Fibroblast of pulmonary artery (primary cell): Measurements from ENCODE around the gene SELENON.
"Not testable (repeated sequence)": the region's sequence is repeated elsewhere in the genome, so short reads cannot be mapped to it uniquely, and the experiment has no call there.

Experiments used
- DNase-seq: peaks from one replicate; pipeline ENCODE4 v3.0.0-alpha.2; 2010; ENCODE audit warnings: low read depth
- H3K4me3 ChIP-seq: replicated peaks from 2 replicates; pipeline ENCODE4 v1.5.1; 2011; ENCODE audit warnings: low read depth, mild to moderate bottlenecking, control low read depth, low read length, moderate library complexity
- CTCF ChIP-seq: IDR thresholded peaks from 2 replicates; pipeline ENCODE4 v1.5.1; 2011; ENCODE audit warnings: mild to moderate bottlenecking, control low read depth, low read length, inconsistent platforms; ENCODE audit errors: missing control alignments

SELENON gene

DNA sequence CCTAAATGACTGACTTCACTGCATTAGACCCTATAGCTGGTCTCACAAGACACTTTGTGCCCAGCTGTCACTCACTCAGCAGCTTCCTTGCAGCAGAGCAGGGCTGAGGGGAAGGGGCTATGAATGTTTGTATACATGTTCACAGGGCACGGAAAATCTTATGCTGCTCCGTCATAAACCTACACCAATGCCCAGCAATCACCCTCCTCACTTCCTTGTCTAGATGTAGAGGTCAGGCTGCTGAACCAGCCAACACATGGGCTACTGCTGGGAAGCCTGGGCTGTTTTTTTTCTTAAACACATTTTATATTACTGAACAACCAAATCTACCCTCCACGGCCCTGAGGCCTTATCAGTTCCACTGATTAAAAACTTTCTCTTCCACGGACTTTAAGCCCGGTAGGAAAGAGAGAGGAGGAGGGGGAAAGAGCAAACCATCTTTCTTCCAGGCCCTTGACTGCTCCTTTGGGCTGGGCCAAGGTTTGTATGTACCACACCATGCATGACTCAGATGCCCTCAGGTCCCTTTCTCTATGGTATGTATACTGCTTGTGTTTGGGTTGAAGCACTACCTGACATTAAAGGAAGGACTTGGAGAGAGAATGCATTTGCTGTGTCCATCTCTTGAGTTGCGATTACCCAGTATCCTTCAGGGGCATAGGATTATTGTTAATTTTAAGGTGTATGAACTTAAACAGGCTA lies 32.5 kb downstream of the SELENON start:
- H3K4me3 ChIP-seq = no peak overlapping the region
- DNase-seq = no peak
- TF ChIP-seq CTCF = no peak

- DNase-seq = no peak
- no peak for TF ChIP-seq CTCF
- H3K4me3 ChIP-seq = no peak overlapping the region
Observed at GRCh38 chr1:25833158-25833557, 33.2 kb downstream of the SELENON start.

GRCh38 chr1:25834894-25835293 lies 34.9 kb downstream of the SELENON start:
- no peak overlapping the region for H3K4me3 ChIP-seq
- no peak for TF ChIP-seq CTCF
- DNase-seq = peak; percentile 23

DNA sequence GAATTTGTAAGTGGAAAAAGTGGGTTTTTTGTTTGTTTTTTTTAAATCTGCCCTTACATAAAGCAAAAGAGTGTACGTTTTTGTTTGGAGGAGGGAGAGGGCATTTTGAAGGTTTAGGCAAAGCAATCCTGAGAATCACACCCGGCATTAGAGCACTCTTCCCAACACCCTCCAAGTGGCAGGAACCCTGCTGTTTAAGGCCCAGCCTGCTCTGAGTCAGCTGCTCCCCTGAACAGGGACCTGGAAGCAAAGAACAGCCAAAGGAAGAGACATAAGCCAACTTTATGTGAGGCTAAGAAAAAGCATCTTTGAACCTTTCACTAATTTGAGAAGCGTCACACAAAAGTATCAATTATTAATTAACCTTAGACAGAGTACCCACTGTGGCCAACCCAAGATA lies 36.7 kb downstream of the SELENON start:
- H3K4me3 ChIP-seq = no peak overlapping the region
- no peak for DNase-seq
- TF ChIP-seq CTCF = no peak

- TF ChIP-seq CTCF = peak; percentile 48
- no peak overlapping the region for H3K4me3 ChIP-seq
- peak; percentile 30 for DNase-seq
Observed at GRCh38 chr1:25837262-25837875, 37.4 kb downstream of the SELENON start.

DNA sequence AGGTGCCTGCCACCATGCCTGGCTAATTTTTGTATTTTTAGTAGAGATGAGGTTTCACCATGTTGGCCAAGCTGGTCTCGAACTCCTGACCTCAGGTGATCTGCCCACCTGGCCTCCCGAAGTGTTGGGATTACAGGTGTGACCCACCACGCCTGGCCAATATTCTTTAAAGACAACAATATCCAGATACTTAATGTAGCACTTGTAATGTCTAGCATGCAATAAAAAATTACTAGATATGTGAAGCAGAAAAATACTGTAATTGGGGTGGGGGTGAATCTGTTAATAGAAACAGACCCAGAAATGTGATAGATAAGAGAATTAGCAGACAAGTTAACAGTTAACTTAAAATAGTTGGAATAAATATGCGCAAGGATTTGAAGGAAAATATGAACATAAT lies 39.8 kb downstream of the SELENON start:
- H3K4me3 ChIP-seq, DNase-seq: not testable (repeated sequence)

- no peak for TF ChIP-seq CTCF
- H3K4me3 ChIP-seq = no peak overlapping the region
- DNase-seq = no peak
Observed at GRCh38 chr1:25843483-25843882, 43.5 kb downstream of the SELENON start.
